Upper lobe of left lung (tissue), 6 donors: Measurements from ENCODE around the gene NR5A1. TPM values are rescaled to one million over a fixed set of nuclear protein-coding genes. Genes with fewer than 3 reads are reported as not detected.

ENCODE experiments used
- ATAC-seq, 2 donors: fragments of 200-7000 bp; cut with Tn5 transposase; one replicate each; pipeline ENCODE4 v1.9.1; 2022; ENCODE audit warnings: mild to moderate bottlenecking in 2 of 2, moderate library complexity in 2 of 2; ENCODE audit not compliant: low FRiP score in 2 of 2
- DNase-seq, 2 donors: peaks; one replicate each; pipeline ENCODE4 v3.0.0-alpha.2; 2019 to 2020
- H3K27ac ChIP-seq, 4 donors: fragments of 200-600 bp; sonication (generic); one replicate each; pipeline ENCODE4 v1.5.1; 2016 to 2019
- H3K27me3 ChIP-seq, 4 donors: fragments of 200-600 bp; sonication (generic); one replicate each; pipeline ENCODE4 v1.5.1; 2017 to 2019
- H3K36me3 ChIP-seq, 4 donors: fragments of 200-600 bp; sonication (generic); one replicate each; pipeline ENCODE4 v1.5.1; 2016 to 2019
- H3K4me1 ChIP-seq, 4 donors: fragments of 200-600 bp; sonication (generic); one replicate each; pipeline ENCODE4 v1.5.1; 2018 to 2019
- H3K4me3 ChIP-seq, 4 donors: fragments of 200-600 bp; sonication (generic); one replicate each; pipeline ENCODE4 v1.5.1; 2017 to 2019; ENCODE audit warnings: mild to moderate bottlenecking in 2 of 4, moderate library complexity in 1 of 4
- H3K9me3 ChIP-seq, 4 donors: fragments of 200-600 bp; sonication (generic); one replicate each; pipeline ENCODE4 v1.5.1; 2018 to 2019
- CTCF ChIP-seq, 6 experiments: fragments of 450-650 bp in 4 of 6; fragments of 200-600 bp in 2 of 6; sonication (generic) in 2 of 6; IDR thresholded peaks; one replicate each; pipeline ENCODE4 v1.5.1; 2016 to 2019; ENCODE audit warnings: antibody characterized with exemption in 6 of 6
- EP300 ChIP-seq, 4 donors: sonication (generic); formaldehyde crosslinking; IDR thresholded peaks; one replicate each; pipeline ENCODE4 v1.5.1; 2017; ENCODE audit warnings: antibody characterized with exemption in 4 of 4, control low read depth in 2 of 4
- POLR2A ChIP-seq, 4 donors: fragments of 450-650 bp; IDR thresholded peaks; one replicate each; pipeline ENCODE4 v1.5.1; 2016 to 2017; ENCODE audit warnings: antibody characterized with exemption in 4 of 4, mild to moderate bottlenecking in 2 of 4
- POLR2AphosphoS5 ChIP-seq, 2 donors: sonication (generic); formaldehyde crosslinking; IDR thresholded peaks; one replicate each; pipeline ENCODE4 v1.5.1; 2017; ENCODE audit warnings: antibody characterized with exemption in 2 of 2
- WGBS, 2 donors: methylation state at CpG; one replicate each; pipeline ENCODE4 v1.1.5; 2017 to 2018; 5-methylcytosine and 5-hydroxymethylcytosine counted together
- total RNA-seq, 6 donors: library from RNA; depleted of rRNA in 4 of 6; stranded (reverse); fragments of >200 nt in 4 of 6; gene quantifications; one replicate each; pipeline versions ENCODE4 v1.1.0 to v1.2.1, GENCODE V29; 2016 to 2021
- donor health status: DM: no; HTN: no; CAD: no; lungs with moderate emphysema.
- donor health status: DM: no; HTN: yes; CAD: no; lungs with severe emphysema.

The NR5A1 gene
- total RNA-seq, 6 donors from 2014 or later, result 0.30 to 0.49 TPM; not detected in 4

- Histone ChIP-seq H3K4me3 (no peak overlapping the region), H3K27me3 (peaks cover 0 to 11% (median 5%) of the 10 kb centered on the region in 4 donors), H3K4me1 (no peaks in the 10 kb centered on the region), H3K27ac (no peak overlapping the region), H3K36me3 (no peaks in the 10 kb centered on the region), H3K9me3 (no peaks in the 10 kb centered on the region)
- TF ChIP-seq CTCF (IDR thresholded peaks at IDR 0.05) (no peak), POLR2AphosphoS5 (IDR thresholded peaks at IDR 0.05) (no peak), EP300 (IDR thresholded peaks at IDR 0.05) (no peak), POLR2A (IDR thresholded peaks at IDR 0.05) (no peak)
- DNase-seq (no peak), ATAC-seq (no peak)
- whole genome bisulfite sequencing, 2 donors, result 92 to 98% methylated on average over 8 of the region's 8 CpGs
These were observed 9.8 kb downstream of the NR5A1 start for GRCh38 chr9:124497441-124497840.

GRCh38 chr9:124496463-124496862, 10.7 kb downstream of the NR5A1 start:
- WGBS, 2 donors, result 83 to 85% methylated on average over 9 to 15 of the region's 15 CpGs
- no peak for TF ChIP-seq CTCF (IDR thresholded peaks at IDR 0.05)
- no peak for TF ChIP-seq EP300 (IDR thresholded peaks at IDR 0.05)
- TF ChIP-seq POLR2A (IDR thresholded peaks at IDR 0.05), result no peak
- TF ChIP-seq POLR2AphosphoS5 (IDR thresholded peaks at IDR 0.05), result no peak
- no peak for ATAC-seq
- no peaks in the 10 kb centered on the region for H3K36me3 ChIP-seq
- H3K27ac ChIP-seq, result no peak overlapping the region
- H3K9me3 ChIP-seq, result no peaks in the 10 kb centered on the region
- DNase-seq, result no peak
- peaks cover 0 to 3% (median under 1%) of the 10 kb centered on the region in 4 donors for H3K27me3 ChIP-seq
- H3K4me3 ChIP-seq, result no peak overlapping the region
- H3K4me1 ChIP-seq, result no peaks in the 10 kb centered on the region

- WGBS, 2 donors, result 63 to 87% methylated on average over 3 of the region's 3 CpGs
- ATAC-seq (no peak), DNase-seq (no peak)
- Histone ChIP-seq H3K9me3 (no peaks in the 10 kb centered on the region), H3K27ac (no peak overlapping the region), H3K4me3 (no peak overlapping the region), H3K36me3 (no peaks in the 10 kb centered on the region), H3K4me1 (no peaks in the 10 kb centered on the region), H3K27me3 (no peaks in the 10 kb centered on the region)
- TF ChIP-seq CTCF (IDR thresholded peaks at IDR 0.05) (no peak), POLR2A (IDR thresholded peaks at IDR 0.05) (no peak), POLR2AphosphoS5 (IDR thresholded peaks at IDR 0.05) (no peak), EP300 (IDR thresholded peaks at IDR 0.05) (no peak)
These were observed 11.1 kb downstream of the NR5A1 start for GRCh38 chr9:124496075-124496449.

- DNase-seq (no peak), ATAC-seq (no peak)
- H3K27ac ChIP-seq, result no peak overlapping the region
- H3K27me3 ChIP-seq, result no peaks in the 10 kb centered on the region
- no peaks in the 10 kb centered on the region for H3K36me3 ChIP-seq
- 78 to 80% methylated on average over 24 to 26 of the region's 31 CpGs for WGBS, 2 donors
- H3K4me1 ChIP-seq, result no peaks in the 10 kb centered on the region
- H3K9me3 ChIP-seq, result no peaks in the 10 kb centered on the region
- TF ChIP-seq POLR2AphosphoS5 (IDR thresholded peaks at IDR 0.05) (no peak), POLR2A (IDR thresholded peaks at IDR 0.05) (no peak), EP300 (IDR thresholded peaks at IDR 0.05) (no peak), CTCF (IDR thresholded peaks at IDR 0.05) (no peak)
- H3K4me3 ChIP-seq, result no peak overlapping the region
These were observed 11.8 kb downstream of the NR5A1 start for GRCh38 chr9:124495126-124496074.
